H9 (cell line): ENCODE measurements around the gene TSPAN5. TPM values are rescaled to one million over a fixed set of nuclear protein-coding genes. Genes with fewer than 3 reads are reported as not detected.

Experiments
- DNase-seq: peaks from one replicate; pipeline ENCODE4 v3.0.0-alpha.2; 2017
- H2AFZ ChIP-seq: one replicate; pipeline ENCODE4 v1.6.1; 2013; ENCODE audit warnings: mild to moderate bottlenecking, low read length, control low read depth, moderate library complexity
- H2AK5ac ChIP-seq: 2 replicates; pipeline ENCODE4 v1.6.1; 2013; ENCODE audit warnings: low read length, control low read depth, mixed read lengths; ENCODE audit not compliant: insufficient read length
- H2BK120ac ChIP-seq: one replicate; pipeline ENCODE4 v1.6.1; 2013; ENCODE audit warnings: low read depth, mild to moderate bottlenecking, low read length, control low read depth, inconsistent platforms; ENCODE audit not compliant: poor library complexity, severe bottlenecking
- H2BK12ac ChIP-seq: 2 replicates; pipeline ENCODE4 v1.6.1; 2013; ENCODE audit warnings: low read length, control low read depth, mixed read lengths, low read depth; ENCODE audit not compliant: insufficient read length
- H2BK15ac ChIP-seq: 2 replicates; pipeline ENCODE4 v1.6.1; 2013; ENCODE audit warnings: low read depth, low read length, control low read depth
- H2BK20ac ChIP-seq: one replicate; pipeline ENCODE4 v1.6.1; 2013; ENCODE audit warnings: low read depth, mild to moderate bottlenecking, low read length, control low read depth, inconsistent platforms; ENCODE audit not compliant: poor library complexity, severe bottlenecking
- H2BK5ac ChIP-seq: 2 replicates; pipeline ENCODE4 v1.6.1; 2013; ENCODE audit warnings: low read length, control low read depth, mixed read lengths; ENCODE audit not compliant: insufficient read length
- H3K14ac ChIP-seq: 2 replicates; pipeline ENCODE4 v1.6.1; 2013; ENCODE audit warnings: low read length, control low read depth; ENCODE audit not compliant: insufficient read depth
- H3K18ac ChIP-seq: 2 replicates; pipeline ENCODE4 v1.6.1; 2013; ENCODE audit warnings: low read depth, mild to moderate bottlenecking, mixed read lengths, low read length, control low read depth; ENCODE audit not compliant: insufficient read length
- H3K23ac ChIP-seq: 2 replicates; pipeline ENCODE4 v1.6.1; 2013; ENCODE audit warnings: low read length, control low read depth, mixed read lengths, low read depth; ENCODE audit not compliant: insufficient read length
- H3K23me2 ChIP-seq: 2 replicates; pipeline ENCODE4 v1.6.1; 2013; ENCODE audit warnings: low read depth, mild to moderate bottlenecking, mixed read lengths, low read length, control low read depth; ENCODE audit not compliant: insufficient read length, poor library complexity, severe bottlenecking
- H3K27ac ChIP-seq: 2 replicates; pipeline ENCODE4 v1.5.1; 2013; ENCODE audit warnings: low read length, control low read depth, mixed read lengths, low read depth; ENCODE audit not compliant: insufficient read length
- H3K27me3 ChIP-seq: 2 replicates; pipeline ENCODE4 v1.6.1; 2013; ENCODE audit warnings: low read length, control low read depth, inconsistent platforms; ENCODE audit not compliant: insufficient read depth
- H3K4ac ChIP-seq: 2 replicates; pipeline ENCODE4 v1.6.1; 2013; ENCODE audit warnings: low read depth, mild to moderate bottlenecking, control low read depth, inconsistent platforms, low read length, moderate library complexity
- H3K4me1 ChIP-seq: 2 replicates; pipeline ENCODE4 v1.6.1; 2013; ENCODE audit warnings: low read length, control low read depth, inconsistent platforms; ENCODE audit not compliant: insufficient read depth
- H3K4me2 ChIP-seq: 2 replicates; pipeline ENCODE4 v1.6.1; 2013; ENCODE audit warnings: low read length, control low read depth, mixed read lengths; ENCODE audit not compliant: insufficient read length, insufficient read depth
- H3K56ac ChIP-seq: 2 replicates; pipeline ENCODE4 v1.6.1; 2013; ENCODE audit warnings: low read depth, mild to moderate bottlenecking, mixed read lengths, low read length, control low read depth; ENCODE audit not compliant: insufficient read length
- H3K79me1 ChIP-seq: 2 replicates; pipeline ENCODE4 v1.6.1; 2013; ENCODE audit warnings: low read depth, mild to moderate bottlenecking, moderate library complexity, low read length, control low read depth, inconsistent platforms; ENCODE audit not compliant: insufficient read depth, poor library complexity, severe bottlenecking
- H3K79me2 ChIP-seq: 2 replicates; pipeline ENCODE4 v1.6.1; 2013; ENCODE audit warnings: low read length, control low read depth, inconsistent platforms; ENCODE audit not compliant: insufficient read depth
- H3K9ac ChIP-seq: 2 replicates; pipeline ENCODE4 v1.6.1; 2013; ENCODE audit warnings: low read length, control low read depth, mixed read lengths; ENCODE audit not compliant: insufficient read length; ENCODE audit errors: extremely low read depth
- H3K9me3 ChIP-seq: one replicate; pipeline ENCODE4 v1.6.1; 2013; ENCODE audit warnings: low read depth, low read length, inconsistent platforms; ENCODE audit not compliant: control insufficient read depth
- H3T11ph ChIP-seq: one replicate; pipeline ENCODE4 v1.6.1; 2013; ENCODE audit warnings: mild to moderate bottlenecking, low read length, control low read depth, inconsistent platforms
- H4K20me1 ChIP-seq: one replicate; pipeline ENCODE4 v1.6.1; 2013; ENCODE audit not compliant: control insufficient read depth, insufficient read length, insufficient read depth
- H4K5ac ChIP-seq: 2 replicates; pipeline ENCODE4 v1.6.1; 2013; ENCODE audit warnings: low read depth, mild to moderate bottlenecking, mixed read lengths, low read length, control low read depth; ENCODE audit not compliant: insufficient read length
- H4K8ac ChIP-seq: replicated peaks from 2 replicates; pipeline ENCODE4 v1.6.1; 2013; ENCODE audit warnings: low read length, control low read depth, mixed read lengths, low read depth; ENCODE audit not compliant: insufficient read length
- H4K91ac ChIP-seq: 2 replicates; pipeline ENCODE4 v1.6.1; 2013; ENCODE audit warnings: low read depth, mild to moderate bottlenecking, moderate library complexity, mixed read lengths, low read length, control low read depth; ENCODE audit not compliant: insufficient read length
- H3K27ac Mint-ChIP-seq, 3 experiments: 2 replicates in 2 of 3; 3 replicates in 1 of 3; pipeline ENCODE4 v1.8.0; 2020 to 2021; ENCODE audit warnings: mixed read lengths in 3 of 3, mild to moderate bottlenecking in 1 of 3, moderate library complexity in 1 of 3
- H3K27me3 Mint-ChIP-seq: 2 replicates; pipeline ENCODE4 v1.8.0; 2021; ENCODE audit warnings: low read depth, mild to moderate bottlenecking, moderate library complexity, mixed read lengths
- H3K36me3 Mint-ChIP-seq, 3 experiments: 2 replicates in 2 of 3; 3 replicates in 1 of 3; pipeline ENCODE4 v1.8.0; 2020 to 2021; ENCODE audit warnings: low read depth in 3 of 3, mixed read lengths in 3 of 3; ENCODE audit not compliant: insufficient read depth in 1 of 3
- H3K4me1 Mint-ChIP-seq, 2 experiments: 2 replicates each; pipeline ENCODE4 v1.8.0; 2020; ENCODE audit warnings: mixed read lengths in 2 of 2
- H3K4me3 Mint-ChIP-seq, 2 experiments: 2 replicates in 1 of 2; 3 replicates in 1 of 2; pipeline ENCODE4 v1.8.0; 2020 to 2021; ENCODE audit warnings: mild to moderate bottlenecking in 2 of 2, mixed read lengths in 2 of 2, moderate library complexity in 1 of 2
- H3K9me3 Mint-ChIP-seq, 2 experiments: 2 replicates in 1 of 2; 3 replicates in 1 of 2; pipeline ENCODE4 v1.8.0; 2020; ENCODE audit warnings: mild to moderate bottlenecking in 2 of 2, mixed read lengths in 2 of 2, moderate library complexity in 1 of 2
- CTCF ChIP-seq: fragments of 200-600 bp; sonication (generic); conservative IDR thresholded peaks from 3 replicates; pipeline ENCODE4 v1.8.0; 2021; ENCODE audit warnings: antibody characterized with exemption, mild to moderate bottlenecking
- WGBS: extraction: QIAGEN DNeasy Blood & Tissue Kit; methylation state at CpG from one replicate; pipeline ENCODE4 v1.1.7; 2013; ENCODE audit warnings: missing lambda C conversion rate, low lambda C conversion rate, mixed read lengths; ENCODE audit not compliant: insufficient read length; ENCODE audit errors: extremely low coverage; 5-methylcytosine and 5-hydroxymethylcytosine counted together
- total RNA-seq: library from RNA; stranded (reverse); gene quantifications from 2 replicates; pipeline ENCODE4 v1.2.1, GENCODE V29; 2021

Gene TSPAN5
- total RNA-seq, 1 experiment from 2014 or later: 7.0 TPM

GRCh38 chr4:98510757-98511517, 147.5 kb downstream of the TSPAN5 start:
- Histone ChIP-seq H3K23ac (no peak overlapping the region), H3K4me1 (peaks cover 3% of the 10 kb centered on the region; the same call in 1 of the 2 replicates), H3K27ac (no peak overlapping the region), H3K79me1 (no peaks in the 10 kb centered on the region), H2BK15ac (no peak overlapping the region), H4K91ac (no peak overlapping the region), H3K18ac (no peak overlapping the region), H2BK12ac (no peak overlapping the region), H3K9me3 (no peaks in the 10 kb centered on the region), H3K27me3 (no peaks in the 10 kb centered on the region), H2BK20ac (no peak overlapping the region), H2AFZ (no peak overlapping the region), H3K9ac (no peak overlapping the region), H3K23me2 (no peaks in the 10 kb centered on the region), H4K8ac (no peak overlapping the region), H2BK120ac (no peak overlapping the region), H3K56ac (no peak overlapping the region), H3K4me2 (no peak overlapping the region), H2AK5ac (no peak overlapping the region), H3K4ac (no peak overlapping the region), H4K5ac (no peak overlapping the region), H2BK5ac (no peak overlapping the region), H4K20me1 (no peaks in the 10 kb centered on the region), H3K14ac (no peak overlapping the region), H3T11ph (no peak overlapping the region), H3K79me2 (no peaks in the 10 kb centered on the region)
- no CpG with 5 or more reads among the region's 6 CpGs for WGBS
- no peak overlapping the region for H3K4me3 Mint-ChIP-seq
- no peak overlapping the region for H3K27ac Mint-ChIP-seq
- H3K36me3 Mint-ChIP-seq: no peaks in the 10 kb centered on the region
- H3K9me3 Mint-ChIP-seq: no peaks in the 10 kb centered on the region
- no peak for DNase-seq
- no peaks in the 10 kb centered on the region for H3K27me3 Mint-ChIP-seq
- TF ChIP-seq CTCF: no peak
- H3K4me1 Mint-ChIP-seq: peaks cover 27 to 35% of the 10 kb centered on the region in 2 experiments
